GM19467 (cell line): ENCODE data around the gene TFDP1.

Experiments
- ATAC-seq: cut with Tn5 transposase; IDR thresholded peaks from one replicate; pipeline ENCODE4 v1.9.1; 2021; ENCODE audit warnings: mild to moderate bottlenecking, moderate library complexity; ENCODE audit not compliant: unreplicated experiment

TFDP1 gene, protein sequence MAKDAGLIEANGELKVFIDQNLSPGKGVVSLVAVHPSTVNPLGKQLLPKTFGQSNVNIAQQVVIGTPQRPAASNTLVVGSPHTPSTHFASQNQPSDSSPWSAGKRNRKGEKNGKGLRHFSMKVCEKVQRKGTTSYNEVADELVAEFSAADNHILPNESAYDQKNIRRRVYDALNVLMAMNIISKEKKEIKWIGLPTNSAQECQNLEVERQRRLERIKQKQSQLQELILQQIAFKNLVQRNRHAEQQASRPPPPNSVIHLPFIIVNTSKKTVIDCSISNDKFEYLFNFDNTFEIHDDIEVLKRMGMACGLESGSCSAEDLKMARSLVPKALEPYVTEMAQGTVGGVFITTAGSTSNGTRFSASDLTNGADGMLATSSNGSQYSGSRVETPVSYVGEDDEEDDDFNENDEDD

DNA sequence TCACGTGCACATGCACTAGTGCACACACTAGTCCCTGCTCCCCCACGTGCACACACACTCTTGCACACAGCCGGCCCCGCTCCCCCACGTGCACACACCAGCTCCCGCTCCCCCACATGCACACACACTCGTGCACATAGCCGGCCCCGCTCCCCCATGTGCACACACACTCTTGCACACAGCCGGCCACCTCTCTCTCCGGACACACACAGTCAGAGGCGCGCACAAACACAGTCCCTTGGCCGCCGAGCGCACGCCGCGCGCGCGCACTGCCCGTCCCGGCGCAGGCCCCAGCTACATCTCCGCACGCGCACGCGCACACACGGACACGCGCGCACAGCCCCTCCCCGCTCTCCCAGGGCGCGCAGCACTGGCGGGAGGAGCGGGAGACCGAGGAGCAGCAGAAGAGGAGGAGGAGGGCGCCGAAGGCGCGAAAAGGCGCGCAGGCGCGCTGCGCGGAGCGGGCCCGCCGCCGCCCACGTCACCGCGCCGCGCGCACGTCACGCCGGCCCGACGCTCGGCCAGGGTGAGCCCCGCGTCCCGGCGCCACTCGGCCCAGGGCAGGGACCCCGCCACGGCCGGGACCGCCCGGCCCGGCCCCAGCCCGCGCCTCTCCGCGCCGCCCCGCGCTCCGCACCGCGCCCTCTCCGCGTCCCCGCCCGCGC lies at the start of gene TFDP1:
Gene TFDP1 (plus strand): TSS at position 549 of the 665 bp plus-strand sequence. CDS start 1,085 bp downstream, outside the sequence.
- ATAC-seq, result peak; percentile 80

DNA sequence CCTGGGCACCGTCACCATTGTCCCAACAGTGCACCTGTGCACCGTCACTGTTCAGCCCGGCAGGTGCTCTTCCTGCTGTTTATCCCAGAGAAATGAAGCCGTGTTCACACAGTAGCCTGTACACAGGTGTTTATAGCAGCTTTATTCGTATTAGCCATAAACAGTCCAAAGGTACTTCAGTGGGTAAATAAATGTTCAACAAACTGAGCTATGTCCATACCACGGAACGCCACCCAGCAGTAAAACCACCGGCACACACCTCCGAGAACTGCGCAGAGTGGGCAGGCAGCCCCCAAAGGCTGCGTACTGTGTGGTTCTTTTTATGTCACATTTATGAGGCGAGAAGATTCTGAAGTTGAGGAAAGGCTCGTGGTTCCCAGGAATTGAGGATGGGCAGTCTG lies 49.2 kb upstream of the TFDP1 start:
- ATAC-seq, result no peak

DNA sequence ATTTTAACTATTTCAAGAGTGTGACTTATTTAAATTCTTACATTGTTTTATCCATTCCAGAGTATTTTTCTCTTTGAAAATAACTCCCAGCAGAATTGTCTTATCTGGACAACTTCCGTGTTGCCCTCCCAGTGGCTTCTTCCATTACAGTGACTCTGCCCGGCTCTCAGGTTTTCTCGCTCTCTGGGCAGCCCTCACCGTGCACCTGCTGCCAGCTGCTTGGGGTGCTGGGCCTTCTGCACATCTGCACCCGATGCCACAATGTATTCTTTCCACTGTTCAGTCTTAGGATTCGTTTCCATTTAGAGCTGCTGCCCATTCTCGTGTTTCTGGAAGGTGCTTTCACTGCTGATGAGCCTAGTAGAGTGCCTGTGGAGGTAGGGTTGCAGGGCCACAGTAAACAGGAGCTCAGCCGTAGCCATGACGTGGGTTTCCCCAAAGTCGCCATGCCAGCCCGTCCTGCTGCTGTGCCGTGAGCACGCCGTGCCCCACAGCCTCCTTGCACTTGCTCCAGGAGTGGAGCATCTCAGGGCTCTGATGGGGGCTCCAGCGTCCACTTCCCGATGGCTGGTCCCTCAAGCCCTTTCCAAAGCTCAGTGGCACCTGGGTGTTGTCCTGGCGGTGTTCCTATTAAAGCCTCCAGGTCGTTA lies 48.0 kb upstream of the TFDP1 start:
- no peak for ATAC-seq

DNA sequence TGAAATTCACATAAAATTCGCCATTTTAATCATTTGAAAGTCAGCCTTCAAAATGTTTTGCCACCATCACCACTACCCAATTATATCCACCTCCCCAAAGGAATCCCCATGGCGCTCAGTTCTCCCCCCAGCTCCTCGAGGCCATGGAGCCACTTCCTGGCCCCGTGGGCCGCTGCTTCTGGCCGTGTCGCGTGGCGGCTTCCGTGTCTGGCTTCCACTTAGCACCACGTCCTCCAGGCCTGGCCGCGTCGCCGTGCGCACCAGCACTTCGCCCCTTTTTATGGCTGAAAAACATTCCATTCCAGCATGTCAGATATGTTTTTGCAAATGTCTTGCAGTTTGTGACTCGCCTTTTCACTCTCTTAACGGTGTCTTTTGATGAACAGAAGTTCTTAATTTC lies 47.3 kb upstream of the TFDP1 start:
- no peak for ATAC-seq

DNA sequence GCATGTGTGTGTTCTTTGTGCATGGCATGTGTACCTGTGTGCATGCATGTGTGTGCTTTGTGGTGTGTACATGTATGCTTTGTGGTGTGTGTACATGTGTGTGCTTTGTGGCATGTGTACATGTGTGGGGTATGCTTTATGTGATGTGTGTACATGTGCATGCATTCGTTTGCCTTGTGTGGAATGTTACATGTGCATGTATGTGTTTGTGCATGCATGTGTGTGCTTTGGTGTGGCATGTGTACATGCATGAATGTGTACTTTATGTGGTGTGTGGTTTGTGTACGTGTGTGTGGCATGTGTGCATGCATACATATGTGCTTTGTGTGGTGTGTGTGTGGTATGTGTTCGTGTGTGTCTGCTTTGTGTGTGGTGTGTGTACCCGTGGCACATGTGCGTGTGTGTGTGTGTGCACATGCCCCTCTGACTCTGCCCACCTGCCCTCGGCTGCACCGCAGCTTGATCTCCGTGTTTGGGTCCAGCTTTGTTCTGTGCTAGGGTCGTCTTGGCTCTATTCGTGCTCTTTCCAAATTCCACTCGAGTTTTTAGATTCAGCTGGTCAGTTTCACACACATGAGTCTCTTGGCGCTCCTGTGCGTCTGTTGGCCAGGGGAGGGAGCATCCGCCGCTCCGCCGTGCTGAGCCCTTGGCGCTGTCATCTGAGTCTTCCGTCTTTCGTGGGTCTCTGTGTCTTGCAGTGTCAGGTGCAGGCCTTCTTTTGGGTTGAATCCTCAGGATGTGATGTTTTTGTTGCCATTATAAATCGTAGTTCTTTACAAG lies 46.5 kb upstream of the TFDP1 start:
- no peak for ATAC-seq

DNA sequence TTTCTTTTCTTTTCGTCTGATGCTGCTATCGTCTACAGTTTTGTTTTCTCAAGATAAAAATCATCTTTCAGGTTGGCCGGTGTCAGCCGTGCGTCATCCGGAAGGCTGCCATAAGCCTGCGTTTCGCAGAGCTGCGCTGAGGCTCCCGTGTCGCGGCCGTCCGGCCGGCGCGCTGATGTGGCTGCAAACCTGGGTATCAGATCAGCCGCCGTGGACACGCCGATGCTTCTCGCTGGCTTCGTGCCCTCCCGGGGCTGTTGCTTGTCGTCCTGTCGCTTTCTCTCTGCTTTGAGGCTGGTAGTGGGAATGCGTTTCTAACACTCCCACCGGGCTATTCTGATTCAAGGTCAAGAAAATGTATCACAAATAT lies 45.9 kb upstream of the TFDP1 start:
- no peak for ATAC-seq

DNA sequence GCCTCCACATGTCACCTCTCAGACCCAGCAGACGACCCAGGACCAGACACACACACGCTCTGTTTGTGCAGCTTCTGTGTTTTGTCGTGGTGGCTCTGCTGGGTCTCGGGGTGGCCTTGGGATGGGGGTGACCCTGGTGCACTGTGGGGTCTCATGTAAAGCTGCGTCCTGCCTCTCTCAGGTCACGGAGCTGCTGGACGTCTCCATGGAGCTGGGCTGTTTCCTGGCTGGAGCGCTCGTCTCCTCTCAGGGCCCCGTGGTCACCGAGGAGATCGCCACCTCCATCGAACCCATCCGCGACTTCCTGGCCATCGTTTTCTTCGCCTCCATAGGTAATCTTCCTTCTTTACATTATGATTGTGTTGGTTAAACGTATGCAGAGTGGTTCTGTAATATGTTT lies 45.4 kb upstream of the TFDP1 start:
- no peak for ATAC-seq

DNA sequence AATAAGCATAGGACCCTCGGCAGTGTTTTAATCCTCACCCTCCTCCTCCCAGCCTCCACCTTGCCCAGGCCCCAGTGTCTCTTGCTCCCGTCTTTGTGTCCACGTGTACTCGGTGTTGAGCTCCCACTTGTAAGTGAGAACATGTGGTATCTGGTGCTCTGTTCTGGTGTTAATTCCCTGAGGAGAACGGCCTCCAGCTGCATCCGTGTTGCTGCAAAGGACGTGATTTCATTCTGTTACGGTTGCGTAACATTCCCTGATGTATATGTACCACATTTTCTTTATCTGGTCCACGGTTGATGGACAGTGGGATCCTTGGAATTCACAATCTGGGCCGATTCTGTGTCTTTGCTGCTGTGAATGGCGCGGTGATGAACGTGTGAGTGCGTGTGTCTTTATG lies 44.7 kb upstream of the TFDP1 start:
- ATAC-seq, result no peak

DNA sequence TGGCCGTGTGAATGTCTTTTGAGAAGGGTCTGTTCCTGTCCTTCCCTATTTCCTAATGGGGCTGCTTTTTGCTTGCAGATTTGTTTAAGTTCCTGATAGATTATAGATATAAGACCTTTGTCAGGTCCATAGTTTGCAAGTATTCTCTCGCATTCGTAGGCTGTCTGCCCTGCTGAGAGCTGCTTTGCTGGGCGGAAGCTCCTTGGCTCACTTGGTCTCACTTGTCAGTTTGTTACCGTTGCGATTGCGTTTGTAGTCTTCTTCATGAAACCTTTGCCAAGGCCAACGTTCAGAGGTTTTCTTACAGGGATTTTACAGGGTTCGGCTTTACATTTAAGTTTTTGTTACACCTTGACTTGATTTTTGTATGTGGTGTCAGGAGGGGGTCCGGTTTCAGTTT lies 44.0 kb upstream of the TFDP1 start:
- no peak for ATAC-seq

DNA sequence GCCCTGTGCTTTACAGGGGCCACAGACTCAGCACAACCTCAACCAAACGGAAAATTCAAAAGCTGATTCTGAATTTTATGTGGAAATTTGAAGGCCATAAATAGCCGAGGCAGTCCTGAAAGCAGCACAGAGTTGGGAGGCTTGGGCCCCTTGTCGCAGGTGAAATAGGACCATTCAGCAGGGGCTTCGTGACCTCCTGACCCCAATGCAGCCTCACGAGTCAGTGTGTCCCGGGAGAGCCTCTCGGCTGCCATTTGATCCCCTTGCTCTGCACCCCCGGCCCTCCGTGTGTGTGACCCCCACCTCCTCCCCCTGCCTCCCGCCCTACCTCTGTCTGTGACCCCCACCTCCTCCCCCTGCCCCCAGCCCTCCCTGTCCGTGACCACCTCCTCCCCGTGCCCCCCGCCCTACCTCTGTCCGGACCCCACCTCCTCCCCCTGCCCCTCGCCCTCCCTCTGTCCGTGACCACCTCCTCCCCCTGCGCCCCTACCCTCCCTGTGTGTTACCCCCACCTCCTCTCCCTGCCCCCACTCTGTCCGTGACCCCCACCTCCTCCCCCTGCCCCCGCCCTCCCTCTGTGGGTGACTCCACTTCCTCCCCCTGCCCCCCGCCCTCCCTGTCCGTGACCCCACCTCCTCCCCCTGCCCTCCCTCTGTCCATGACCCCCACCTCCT lies 41.7 kb upstream of the TFDP1 start:
- no peak for ATAC-seq

DNA sequence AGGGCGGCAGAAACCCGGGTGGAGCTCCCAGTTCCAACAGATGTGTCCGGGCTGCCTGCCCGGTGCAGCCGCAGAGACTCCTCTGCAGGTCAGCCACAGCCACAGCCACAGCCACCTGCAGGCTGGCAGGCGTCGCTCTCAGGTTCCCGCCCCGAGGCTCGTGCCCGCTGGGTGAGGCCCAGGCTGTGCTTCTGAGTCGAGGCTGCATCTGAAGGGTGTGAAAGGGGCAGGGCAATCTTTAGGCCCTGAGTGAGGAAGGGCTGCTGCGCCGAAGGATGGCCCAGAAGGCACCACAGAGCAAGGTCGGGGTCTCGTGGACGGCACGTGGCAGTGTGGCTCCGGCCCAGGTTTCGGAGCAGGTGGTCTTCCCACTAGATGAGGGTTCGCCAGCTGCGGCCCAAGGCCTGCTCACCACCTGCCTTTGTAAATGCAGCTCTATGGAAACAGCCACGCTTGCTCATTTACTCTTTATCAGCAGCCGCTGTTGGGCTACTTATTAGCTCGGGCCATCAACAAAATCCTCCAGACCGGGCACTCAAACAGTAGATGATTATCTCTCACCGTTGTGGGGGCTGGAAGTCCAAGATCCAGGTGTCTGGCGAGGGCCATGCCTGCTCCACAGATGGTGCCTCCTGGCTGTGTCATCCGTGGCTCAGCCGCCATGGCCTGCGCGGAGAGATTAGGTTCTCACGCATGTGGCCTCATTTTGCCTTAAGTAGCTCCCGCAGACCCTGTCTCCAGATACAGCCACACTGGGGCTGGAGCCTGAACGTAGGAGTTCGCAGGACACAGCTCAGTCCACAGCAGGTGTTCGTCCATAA lies 40.3 kb upstream of the TFDP1 start:
- ATAC-seq, result no peak

DNA sequence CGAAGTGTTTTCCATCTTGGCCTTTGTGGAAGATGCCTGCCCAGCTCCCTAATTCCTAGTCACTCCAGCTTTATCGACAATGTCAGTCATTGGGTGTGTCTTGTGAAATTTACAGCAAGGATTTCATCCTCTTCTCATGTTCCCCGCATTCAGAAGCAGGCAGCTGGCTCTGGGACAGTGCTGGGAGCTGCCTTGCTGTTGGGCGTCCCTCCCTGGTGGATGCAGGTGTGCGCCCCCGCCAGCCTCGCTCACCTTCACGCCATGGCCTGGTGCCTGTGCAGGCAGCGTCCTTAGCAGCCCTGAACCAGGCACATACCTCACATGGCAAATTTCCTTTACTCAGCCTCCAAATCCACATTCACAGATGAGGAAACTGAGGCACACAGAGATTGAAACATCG lies 39.7 kb upstream of the TFDP1 start:
- ATAC-seq, result no peak

DNA sequence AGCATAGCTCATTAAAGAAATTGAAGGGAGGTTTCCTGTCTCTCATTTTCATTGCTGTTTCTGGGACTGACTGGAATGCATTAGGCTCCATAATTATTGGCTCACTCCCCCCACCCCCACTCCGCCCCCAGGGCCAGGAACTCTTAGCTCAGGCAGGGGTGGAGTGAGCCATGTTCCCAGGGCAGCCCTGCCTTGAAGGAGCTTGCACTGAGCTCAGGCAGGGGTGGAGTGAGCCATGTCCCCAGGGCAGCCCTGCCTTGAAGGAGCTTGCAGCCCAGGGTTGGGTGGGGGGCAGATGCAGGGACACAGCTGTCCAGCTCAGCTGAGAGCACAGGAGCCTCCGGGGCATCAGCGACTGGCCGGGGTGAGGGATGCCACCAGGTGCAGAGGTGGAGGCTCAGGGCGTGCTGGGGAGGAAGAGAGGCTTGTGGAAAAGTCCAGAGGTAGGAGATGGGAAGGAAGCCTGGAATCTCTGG lies 39.1 kb upstream of the TFDP1 start:
- no peak for ATAC-seq

DNA sequence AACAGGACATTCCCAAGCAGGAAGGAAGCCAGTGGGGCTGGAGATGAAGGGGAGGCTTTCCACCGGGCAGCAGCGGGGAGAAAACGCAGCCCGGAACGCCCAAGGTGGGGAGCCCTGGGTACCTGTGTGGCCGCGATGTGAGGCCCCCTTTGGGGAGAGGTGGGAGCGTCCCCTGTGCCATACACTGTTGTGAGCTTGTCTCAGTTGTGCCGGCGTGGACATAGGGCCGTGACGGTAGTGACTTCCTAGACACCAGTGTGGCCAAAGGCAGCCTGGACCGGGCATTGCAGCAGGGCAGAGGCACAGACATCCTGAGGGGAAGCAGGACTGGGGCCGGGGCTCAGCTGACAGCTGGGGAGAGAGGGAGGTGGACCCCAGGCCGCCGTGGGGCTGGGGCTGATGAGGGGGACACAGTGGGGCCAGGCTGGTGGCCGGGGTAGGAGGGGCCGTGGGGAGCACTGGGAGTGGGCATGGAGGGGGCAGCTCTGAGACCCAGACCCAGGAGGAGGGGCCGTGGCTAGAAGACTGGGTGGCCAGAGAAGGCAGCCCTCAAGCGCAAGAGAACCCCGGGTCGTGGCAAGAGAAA lies 38.5 kb upstream of the TFDP1 start:
- no peak for ATAC-seq

DNA sequence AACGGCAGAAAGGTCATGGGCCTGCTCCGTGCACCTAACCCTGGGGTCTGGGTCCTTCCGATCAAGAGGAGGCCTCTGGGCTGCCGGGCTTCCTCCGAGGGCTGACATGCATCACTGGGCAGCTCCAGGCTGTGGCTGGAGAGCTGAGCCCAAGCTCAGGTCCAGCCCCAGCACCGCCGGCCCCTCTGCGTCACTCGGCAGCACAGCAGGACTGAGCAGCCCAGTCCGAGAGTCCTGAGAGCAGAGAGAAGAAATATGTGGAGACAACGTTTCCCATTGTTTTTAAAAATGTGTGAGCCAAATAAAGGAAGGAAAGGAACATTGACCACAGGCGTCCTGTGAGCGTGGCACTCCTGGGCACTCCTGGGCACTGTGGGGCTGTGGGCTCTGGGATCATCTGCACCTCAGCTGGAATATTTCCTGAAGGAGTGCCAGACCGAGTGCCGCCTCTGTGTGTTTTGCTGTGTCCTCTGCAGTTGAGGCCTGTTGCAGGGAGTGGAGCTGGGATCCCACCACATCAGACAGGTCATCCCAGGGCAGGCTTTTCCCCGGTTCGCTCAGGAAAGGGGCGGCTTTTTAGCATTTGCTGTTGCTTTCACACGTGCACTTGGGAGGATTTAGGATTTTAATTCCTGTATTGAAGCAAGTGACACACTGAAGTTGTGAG lies 37.8 kb upstream of the TFDP1 start:
- no peak for ATAC-seq

DNA sequence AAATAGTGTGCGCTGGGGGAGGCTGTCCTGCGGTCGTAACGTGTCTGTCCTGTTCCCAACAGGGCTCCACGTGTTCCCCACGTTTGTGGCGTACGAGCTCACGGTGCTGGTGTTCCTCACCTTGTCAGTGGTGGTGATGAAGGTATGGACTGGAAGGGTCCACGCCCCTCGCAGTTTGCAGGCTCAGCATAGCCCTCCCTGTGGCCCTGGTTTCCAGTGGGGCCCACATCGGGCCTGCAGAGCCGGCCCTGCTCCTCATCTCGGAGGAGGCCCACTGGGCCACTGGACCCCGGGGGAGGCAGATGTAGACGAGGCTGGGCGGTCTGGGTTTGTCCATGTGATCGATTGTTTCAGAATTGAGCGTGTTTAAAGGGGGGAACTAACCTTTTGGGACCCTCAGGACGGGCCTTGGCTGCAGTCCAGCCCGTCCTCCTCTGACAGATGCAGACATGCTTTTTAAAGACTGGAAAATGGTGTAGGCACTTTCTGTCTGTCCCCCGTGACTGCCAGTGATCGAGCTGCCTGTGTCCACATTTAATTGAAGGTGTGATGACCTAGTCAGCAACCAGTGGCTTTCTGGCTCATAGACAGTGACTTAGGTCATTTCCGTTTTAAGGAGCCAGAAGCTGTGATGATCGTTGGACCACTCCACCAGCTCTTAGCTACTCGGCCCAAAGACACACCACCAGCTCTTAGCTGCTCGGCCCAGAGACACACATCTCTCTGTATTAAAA lies 37.1 kb upstream of the TFDP1 start:
- ATAC-seq, result no peak

DNA sequence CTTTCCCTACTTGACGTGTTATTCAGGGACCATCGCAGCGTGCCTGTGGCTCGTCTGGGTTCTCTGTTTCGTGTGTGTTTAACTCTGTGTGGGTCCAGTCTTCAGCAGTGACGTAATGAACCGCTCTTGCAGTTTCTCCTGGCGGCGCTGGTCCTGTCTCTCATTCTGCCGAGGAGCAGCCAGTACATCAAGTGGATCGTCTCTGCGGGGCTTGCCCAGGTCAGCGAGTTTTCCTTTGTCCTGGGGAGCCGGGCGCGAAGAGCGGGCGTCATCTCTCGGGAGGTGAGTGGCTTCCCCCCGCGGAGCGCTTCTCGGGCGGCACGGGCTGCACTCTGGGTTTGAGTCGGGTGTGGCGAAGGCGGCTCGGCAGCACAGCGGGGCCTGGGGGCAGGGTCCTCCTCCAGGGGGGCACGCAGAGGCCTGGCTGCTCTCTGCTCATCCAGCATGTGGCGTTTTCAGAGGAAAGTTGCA lies 36.3 kb upstream of the TFDP1 start:
- no peak for ATAC-seq
